Stimulated activated CD4-positive, alpha-beta T cell treated with anti-CD3 and anti-CD28 coated beads, TNF-alpha, amount 100 ng/mL, for 4 hours (primary cell): Measurements from ENCODE around the gene INPP5E.

Experiments used
- DNase-seq, 3 experiments: peaks; one replicate each; pipeline ENCODE4 v3.0.0-alpha.2; 2020; ENCODE audit warnings: low read depth in 3 of 3

The INPP5E gene

GRCh38 chr9:136439481-136440408 lies at the start of gene INPP5E:
Gene INPP5E (minus strand): TSS chr9:136439845. CDS start chr9:136439419, 426 bp downstream.
- peak; percentile 67 to 85 (median 74) for DNase-seq

GRCh38 chr9:136488247-136489214 lies 48.9 kb upstream of the INPP5E start:
- peak; percentile 58 to 67 (median 64) for DNase-seq

GRCh38 chr9:136487672-136488071 lies 48.0 kb upstream of the INPP5E start:
- DNase-seq: no peak

- DNase-seq: no peak
Measured at GRCh38 chr9:136486823-136487620, 47.4 kb upstream of the INPP5E start.

- no peak for DNase-seq
Measured at GRCh38 chr9:136486131-136486530, 46.5 kb upstream of the INPP5E start.

GRCh38 chr9:136485049-136486045 lies 45.7 kb upstream of the INPP5E start:
- DNase-seq: peak; percentile 69 to 76 (median 72)

GRCh38 chr9:136484153-136485048 lies 44.8 kb upstream of the INPP5E start:
- DNase-seq: peak in 1 of 3 experiments; percentile 14

- DNase-seq: peak; percentile 86 to 90 (median 89)
Measured at GRCh38 chr9:136483589-136484152, 44.0 kb upstream of the INPP5E start.

GRCh38 chr9:136482793-136483588 lies 43.3 kb upstream of the INPP5E start, which contains the start of gene SEC16A:
Gene SEC16A (minus strand): TSS chr9:136483040. CDS start chr9:136477615, 5,425 bp downstream.
- peak; percentile 99 to 100 (median 100) for DNase-seq

GRCh38 chr9:136482046-136482792 lies 42.6 kb upstream of the INPP5E start:
- no peak for DNase-seq

GRCh38 chr9:136481558-136481957 lies 41.9 kb upstream of the INPP5E start:
- DNase-seq: no peak

- DNase-seq: no peak
Measured at GRCh38 chr9:136476369-136477150, 36.9 kb upstream of the INPP5E start.

- DNase-seq: no peak
Measured at GRCh38 chr9:136474974-136475865, 35.6 kb upstream of the INPP5E start.

- DNase-seq: no peak
Measured at GRCh38 chr9:136474021-136474640, 34.5 kb upstream of the INPP5E start.

GRCh38 chr9:136473354-136473721 lies 33.7 kb upstream of the INPP5E start:
- DNase-seq: no peak
